ENCODE measurements around the gene CPLANE2. TPM values are rescaled to one million over a fixed set of nuclear protein-coding genes. Genes with fewer than 3 reads are reported as not detected.
A peak's percentile ranks its signal among the peaks of the same experiment; 100 is the strongest.

Gene CPLANE2
- total RNA-seq, 1 experiment from 2014 or later, result 6.3 TPM

DNA sequence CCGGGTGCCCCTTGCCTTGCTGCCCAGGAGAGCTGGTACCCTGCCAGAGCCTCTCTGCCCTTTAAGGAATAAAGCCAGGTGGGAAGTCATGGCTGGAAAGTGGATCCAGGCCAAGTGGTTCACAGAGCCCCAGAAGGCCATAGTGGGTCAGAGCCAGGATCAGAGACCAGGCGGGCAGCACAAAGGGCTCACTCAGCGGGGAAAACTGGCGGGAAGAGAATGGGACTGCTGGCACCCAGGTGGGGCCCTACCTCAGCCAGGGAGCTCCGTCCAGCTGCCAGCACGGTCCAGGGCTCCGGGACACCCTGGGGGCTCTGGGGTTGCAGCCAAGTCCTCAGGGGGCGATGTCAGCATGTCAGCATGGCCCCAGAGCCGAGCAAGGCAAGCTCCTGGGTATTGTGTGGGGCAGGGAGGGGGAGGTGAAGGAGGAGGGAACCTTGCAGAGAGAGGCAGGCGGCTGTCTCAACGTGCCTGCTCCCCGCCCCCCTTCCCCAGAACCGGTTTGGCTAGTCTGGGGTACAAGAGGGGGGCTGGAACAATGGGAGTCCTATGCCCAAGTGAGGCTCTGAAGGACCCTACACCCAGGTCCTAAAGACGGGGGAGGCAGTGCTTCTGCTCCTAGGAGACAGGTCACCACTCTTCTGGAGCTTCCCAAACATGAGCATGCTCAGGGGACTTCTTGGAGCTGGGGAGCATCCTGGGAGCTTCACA, 24.6 kb downstream of the CPLANE2 start, which contains the start of gene ARHGEF19:
Gene ARHGEF19, minus strand, starts transcription at position 402 of the 711 bp plus-strand sequence. CDS start 3,598 bp downstream, outside the sequence.
- Mint-ChIP-seq H3K4me3 (peak within 1 kb of the TSS; percentile 58 to 81), H3K27ac (peak within 1 kb of the TSS; percentile 2 to 48 (median 34); a peak in 4 of 7 replicates), H3K27me3 (ENCODE audit: low read depth) (peaks cover 11% of the 10 kb centered on the region), H3K36me3 (ENCODE audit: insufficient read depth in 1 of 3, low read depth in 3 of 3) (no peaks in the 10 kb centered on the region; a peak in 1 of 7 replicates), H3K9me3 (no peaks in the 10 kb centered on the region), H3K4me1 (peaks cover 44 to 45% of the 10 kb centered on the region in 2 experiments)
- H3K79me2 ChIP-seq (ENCODE audit: insufficient read depth, low read length), result no peaks in the 10 kb centered on the region; the same call in 1 of the 2 replicates
- no peak within 1 kb of the TSS for H3T11ph ChIP-seq (ENCODE audit: low read length)
- H3K18ac ChIP-seq (ENCODE audit: insufficient read length, low read depth, low read length), result peak within 1 kb of the TSS; percentile 80
- H3K27ac ChIP-seq (ENCODE audit: insufficient read length, low read depth, low read length), result no peak within 1 kb of the TSS
- TF ChIP-seq, protein P1, sequence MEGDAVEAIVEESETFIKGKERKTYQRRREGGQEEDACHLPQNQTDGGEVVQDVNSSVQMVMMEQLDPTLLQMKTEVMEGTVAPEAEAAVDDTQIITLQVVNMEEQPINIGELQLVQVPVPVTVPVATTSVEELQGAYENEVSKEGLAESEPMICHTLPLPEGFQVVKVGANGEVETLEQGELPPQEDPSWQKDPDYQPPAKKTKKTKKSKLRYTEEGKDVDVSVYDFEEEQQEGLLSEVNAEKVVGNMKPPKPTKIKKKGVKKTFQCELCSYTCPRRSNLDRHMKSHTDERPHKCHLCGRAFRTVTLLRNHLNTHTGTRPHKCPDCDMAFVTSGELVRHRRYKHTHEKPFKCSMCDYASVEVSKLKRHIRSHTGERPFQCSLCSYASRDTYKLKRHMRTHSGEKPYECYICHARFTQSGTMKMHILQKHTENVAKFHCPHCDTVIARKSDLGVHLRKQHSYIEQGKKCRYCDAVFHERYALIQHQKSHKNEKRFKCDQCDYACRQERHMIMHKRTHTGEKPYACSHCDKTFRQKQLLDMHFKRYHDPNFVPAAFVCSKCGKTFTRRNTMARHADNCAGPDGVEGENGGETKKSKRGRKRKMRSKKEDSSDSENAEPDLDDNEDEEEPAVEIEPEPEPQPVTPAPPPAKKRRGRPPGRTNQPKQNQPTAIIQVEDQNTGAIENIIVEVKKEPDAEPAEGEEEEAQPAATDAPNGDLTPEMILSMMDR (conservative IDR thresholded peaks at IDR 0.05), result no peak
- peak within 1 kb of the TSS; percentile 91; the same call in 1 of the 2 replicates for H3K14ac ChIP-seq (ENCODE audit: insufficient read depth, low read length)
- peaks cover 2% of the 10 kb centered on the region for H3K79me1 ChIP-seq (ENCODE audit: insufficient read depth, low read depth, low read length, poor library complexity, severe bottlenecking)
- H4K91ac ChIP-seq (ENCODE audit: insufficient read length, low read depth, low read length), result no peak within 1 kb of the TSS
- peak within 1 kb of the TSS; percentile 42; the same call in 1 of the 2 replicates for H3K4ac ChIP-seq (ENCODE audit: low read depth, low read length)
- no peak within 1 kb of the TSS for H2AK5ac ChIP-seq (ENCODE audit: insufficient read length, low read length)
- H3K23me2 ChIP-seq (ENCODE audit: insufficient read length, low read depth, low read length, poor library complexity, severe bottlenecking), result peaks cover 24% of the 10 kb centered on the region
- peak; percentile 89 for DNase-seq
- H2BK120ac ChIP-seq (ENCODE audit: low read depth, low read length, poor library complexity, severe bottlenecking), result peak within 1 kb of the TSS; percentile 79
- H3K9me3 ChIP-seq (ENCODE audit: control insufficient read depth, low read depth, low read length), result no peaks in the 10 kb centered on the region
- WGBS (ENCODE audit: extremely low coverage, insufficient read length, low lambda C conversion rate), result no CpG with 5 or more reads among the region's 14 CpGs
- peaks cover 12% of the 10 kb centered on the region; the same call in 1 of the 2 replicates for H3K4me1 ChIP-seq (ENCODE audit: insufficient read depth, low read length)
- no peak within 1 kb of the TSS for H4K8ac ChIP-seq (replicated peaks; ENCODE audit: insufficient read length, low read depth, low read length)
- peak within 1 kb of the TSS; percentile 8 for H2BK12ac ChIP-seq (ENCODE audit: insufficient read length, low read depth, low read length)
- no peak within 1 kb of the TSS for H2BK20ac ChIP-seq (ENCODE audit: low read depth, low read length, poor library complexity, severe bottlenecking)
- H3K56ac ChIP-seq (ENCODE audit: insufficient read length, low read depth, low read length), result no peak within 1 kb of the TSS
- H4K20me1 ChIP-seq (ENCODE audit: control insufficient read depth, insufficient read depth, insufficient read length), result no peaks in the 10 kb centered on the region
- no peak within 1 kb of the TSS for H2BK5ac ChIP-seq (ENCODE audit: insufficient read length, low read length)
- H2BK15ac ChIP-seq (ENCODE audit: low read depth, low read length), result no peak within 1 kb of the TSS
- no peak within 1 kb of the TSS for H4K5ac ChIP-seq (ENCODE audit: insufficient read length, low read depth, low read length)
- peak within 1 kb of the TSS; percentile 75 for H3K9ac ChIP-seq (ENCODE audit: extremely low read depth, insufficient read length, low read length)
- H2AFZ ChIP-seq (ENCODE audit: low read length), result no peak within 1 kb of the TSS
- peak within 1 kb of the TSS; percentile 76 for H3K4me2 ChIP-seq (ENCODE audit: insufficient read depth, insufficient read length, low read length)
- no peak within 1 kb of the TSS for H3K23ac ChIP-seq (ENCODE audit: insufficient read length, low read depth, low read length)
- H3K27me3 ChIP-seq (ENCODE audit: insufficient read depth, low read length), result no peaks in the 10 kb centered on the region; the same call in 1 of the 2 replicates

Measured in H9 (cell line).